DOHH2 (cell line): ENCODE measurements around the gene ATP10A.

Experiments used
- H3F3A ChIP-seq: fragments of 200-600 bp; sonication (generic), shearing (Covaris generic); 2 replicates; pipeline ENCODE4 v1.6.0; 2016; ENCODE audit warnings: antibody characterized with exemption, mild to moderate bottlenecking; ENCODE audit not compliant: control insufficient read depth, insufficient read depth
- H3K27ac ChIP-seq: fragments of 200-600 bp; sonication (generic); 2 replicates; pipeline ENCODE4 v1.5.1; 2014; ENCODE audit warnings: low read depth, mild to moderate bottlenecking, low read length, moderate library complexity
- H3K27me3 ChIP-seq: fragments of 200-600 bp; sonication (generic); 2 replicates; pipeline ENCODE4 v1.6.1; 2014; ENCODE audit warnings: mild to moderate bottlenecking, low read length, mixed read lengths; ENCODE audit not compliant: control insufficient read depth
- H3K36me3 ChIP-seq: fragments of 200-600 bp; sonication (generic); 2 replicates; pipeline ENCODE4 v1.6.1; 2014; ENCODE audit warnings: mild to moderate bottlenecking, low read length, moderate library complexity, mixed read lengths; ENCODE audit not compliant: control insufficient read depth
- H3K4me1 ChIP-seq: fragments of 200-600 bp; sonication (generic); 2 replicates; pipeline ENCODE4 v1.6.1; 2014; ENCODE audit warnings: mild to moderate bottlenecking, low read length, mixed read lengths; ENCODE audit not compliant: control insufficient read depth
- H3K4me2 ChIP-seq: fragments of 200-600 bp; sonication (generic); 2 replicates; pipeline ENCODE4 v1.6.0; 2014; ENCODE audit warnings: mild to moderate bottlenecking, low read length, moderate library complexity
- H3K4me3 ChIP-seq: fragments of 200-600 bp; sonication (generic); 2 replicates; pipeline ENCODE4 v1.5.1; 2014; ENCODE audit warnings: mild to moderate bottlenecking, low read length, mixed read lengths
- H3K79me2 ChIP-seq: fragments of 200-600 bp; sonication (generic); 2 replicates; pipeline ENCODE4 v1.6.1; 2014; ENCODE audit warnings: mild to moderate bottlenecking, low read length, mixed read lengths; ENCODE audit not compliant: control insufficient read depth
- H3K9me2 ChIP-seq: fragments of 200-600 bp; sonication (generic); replicated peaks from 2 replicates; pipeline ENCODE4 v1.6.1; 2014; ENCODE audit warnings: mild to moderate bottlenecking, low read length, mixed read lengths; ENCODE audit not compliant: control insufficient read depth
- H3K9me3 ChIP-seq: fragments of 200-600 bp; sonication (generic); 2 replicates; pipeline ENCODE4 v1.6.1; 2014; ENCODE audit warnings: antibody characterized with exemption, low read length, mixed read lengths; ENCODE audit not compliant: control insufficient read depth, insufficient read depth
- H4K20me1 ChIP-seq: fragments of 200-600 bp; sonication (generic); 2 replicates; pipeline ENCODE4 v1.6.0; 2014; ENCODE audit warnings: low read depth, mild to moderate bottlenecking, antibody characterized with exemption, low read length, moderate library complexity; ENCODE audit not compliant: control insufficient read depth, insufficient read depth
- CTCF ChIP-seq: fragments of 200-600 bp; sonication (generic); IDR thresholded peaks from one replicate; pipeline ENCODE4 v1.5.1; 2014; ENCODE audit warnings: antibody characterized with exemption, mild to moderate bottlenecking, low read depth, low read length; ENCODE audit not compliant: poor library complexity, severe bottlenecking
- EZH2phosphoT487 ChIP-seq: fragments of 200-600 bp; sonication (generic); IDR thresholded peaks from 2 replicates; pipeline ENCODE4 v1.6.1; 2017; ENCODE audit warnings: borderline replicate concordance, mild to moderate bottlenecking, antibody characterized with exemption, low read length, moderate library complexity, mixed read lengths

Gene ATP10A

GRCh38 chr15:25730918-25731317 lies 132.2 kb downstream of the ATP10A start:
- Histone ChIP-seq H3K9me3 (peaks cover 35% of the 10 kb centered on the region), H3K4me3 (no peak overlapping the region), H3K27me3 (no peaks in the 10 kb centered on the region), H3K27ac (no peak overlapping the region), H3K4me2 (no peak overlapping the region), H3K4me1 (no peaks in the 10 kb centered on the region), H4K20me1 (no peaks in the 10 kb centered on the region), H3F3A (no peaks in the 10 kb centered on the region), H3K9me2 (no peaks in the 10 kb centered on the region), H3K36me3 (no peaks in the 10 kb centered on the region), H3K79me2 (no peaks in the 10 kb centered on the region)
- TF ChIP-seq CTCF (no peak), EZH2phosphoT487 (no peak)

GRCh38 chr15:25728816-25729215 lies 134.3 kb downstream of the ATP10A start:
- H3K27ac ChIP-seq = no peak overlapping the region

GRCh38 chr15:25727867-25728600 lies 135.1 kb downstream of the ATP10A start:
- H3K4me3 ChIP-seq = no peak overlapping the region
- no peaks in the 10 kb centered on the region for H4K20me1 ChIP-seq
- H3K79me2 ChIP-seq = no peaks in the 10 kb centered on the region
- H3K4me2 ChIP-seq = no peak overlapping the region
- H3K27me3 ChIP-seq = no peaks in the 10 kb centered on the region
- no peaks in the 10 kb centered on the region for H3F3A ChIP-seq
- peaks cover 14% of the 10 kb centered on the region; the same call in 1 of the 2 replicates for H3K9me3 ChIP-seq
- no peaks in the 10 kb centered on the region for H3K36me3 ChIP-seq
- no peaks in the 10 kb centered on the region for H3K4me1 ChIP-seq
- no peaks in the 10 kb centered on the region for H3K9me2 ChIP-seq
- no peak for TF ChIP-seq CTCF
- TF ChIP-seq EZH2phosphoT487 = no peak
- H3K27ac ChIP-seq = no peak overlapping the region

More at GRCh38 chr15:25728816-25729215, 134.3 kb downstream of the ATP10A start:
- Histone ChIP-seq H3K9me2 (no peaks in the 10 kb centered on the region), H3K27me3 (no peaks in the 10 kb centered on the region), H3K4me2 (no peak overlapping the region), H3K9me3 (peaks cover 22% of the 10 kb centered on the region; the same call in 1 of the 2 replicates), H3F3A (no peaks in the 10 kb centered on the region), H3K36me3 (no peaks in the 10 kb centered on the region), H4K20me1 (no peaks in the 10 kb centered on the region), H3K4me3 (no peak overlapping the region), H3K79me2 (no peaks in the 10 kb centered on the region), H3K4me1 (no peaks in the 10 kb centered on the region)
- TF ChIP-seq CTCF = no peak
- no peak for TF ChIP-seq EZH2phosphoT487
